SK-N-SH (cell line): ENCODE data around the gene GABRB1. TPM values are rescaled to one million over a fixed set of nuclear protein-coding genes. Genes with fewer than 3 reads are reported as not detected.

ENCODE experiments used
- CTCF ChIA-PET: fragments of 300-600, 350-600 bp; formaldehyde crosslinking; extraction: SDS; loops from one replicate; lab custom pipeline; 2021; lab: Yijun Ruan, JAX
- POLR2A ChIA-PET: fragments of 350-600 bp; sonication (Branson Sonifier 250); formaldehyde crosslinking; extraction: SDS; loops from one replicate; lab custom pipeline; 2020; ENCODE audit warnings: antibody characterized with exemption, inconsistent platforms; lab: Yijun Ruan, JAX
- DNase-seq: peaks from one replicate; pipeline ENCODE4 v3.0.0; 2012
- H2AFZ ChIP-seq: fragments of 200-600 bp; sonication (generic); 2 replicates; pipeline ENCODE4 v1.8.1; 2016; ENCODE audit warnings: antibody characterized with exemption, mild to moderate bottlenecking, low read depth
- H3F3A ChIP-seq: fragments of 200-600 bp; sonication (generic); replicated peaks from 2 replicates; pipeline ENCODE3; 2016; ENCODE audit warnings: antibody characterized with exemption, mild to moderate bottlenecking; ENCODE audit not compliant: insufficient read depth
- H3K27ac ChIP-seq, 2 experiments: fragments of 200-500 bp in 1 of 2; fragments of 200-600 bp in 1 of 2; sonication (Bioruptor generic) in 1 of 2; sonication (generic), shearing (Covaris generic) in 1 of 2; 2 replicates each; pipeline versions ENCODE4 v1.5.1 to v1.6.1; 2014 to 2016; ENCODE audit warnings: low read depth in 2 of 2, inconsistent platforms in 1 of 2, low read length in 1 of 2, mild to moderate bottlenecking in 1 of 2, mixed read lengths in 1 of 2
- H3K27me3 ChIP-seq: fragments of 200-600 bp; sonication (generic), shearing (Covaris generic); 2 replicates; pipeline ENCODE4 v1.6.1; 2016; ENCODE audit warnings: mixed run types; ENCODE audit not compliant: insufficient read depth
- H3K36me3 ChIP-seq, 2 experiments: fragments of 200-500 bp in 1 of 2; fragments of 200-600 bp in 1 of 2; sonication (Bioruptor generic) in 1 of 2; sonication (generic) in 1 of 2; replicated peaks in 1 of 2; 2 replicates each; pipeline versions ENCODE3 to v1.5.1; 2014 to 2016; ENCODE audit warnings: low read length in 1 of 2, mild to moderate bottlenecking in 1 of 2; ENCODE audit not compliant: insufficient read depth in 2 of 2, control insufficient read depth in 1 of 2
- H3K4me1 ChIP-seq, 2 experiments: fragments of 200-500 bp in 1 of 2; fragments of 200-600 bp in 1 of 2; sonication (Bioruptor generic) in 1 of 2; sonication (generic), shearing (Covaris generic) in 1 of 2; 2 replicates each; pipeline versions ENCODE4 v1.5.1 to v1.6.1; 2014 to 2016; ENCODE audit warnings: low read depth in 1 of 2, low read length in 1 of 2, mixed run types in 1 of 2; ENCODE audit not compliant: insufficient read depth in 2 of 2, control insufficient read depth in 1 of 2
- H3K4me2 ChIP-seq: fragments of 200-600 bp; sonication (generic), shearing (Covaris generic); 2 replicates; pipeline ENCODE4 v1.6.1; 2017; ENCODE audit warnings: mixed run types
- H3K4me3 ChIP-seq, 2 experiments: fragments of 200-500 bp in 1 of 2; fragments of 200-600 bp in 1 of 2; sonication (Bioruptor generic) in 1 of 2; sonication (generic), shearing (Covaris generic) in 1 of 2; 2 replicates each; pipeline versions ENCODE4 v1.5.1 to v1.8.1; 2014 to 2016; ENCODE audit warnings: low read depth in 2 of 2, inconsistent platforms in 1 of 2, low read length in 1 of 2, mild to moderate bottlenecking in 1 of 2, mixed read lengths in 1 of 2, moderate library complexity in 1 of 2
- H3K79me2 ChIP-seq: fragments of 200-600 bp; sonication (generic); 2 replicates; pipeline ENCODE4 v1.8.1; 2017; ENCODE audit warnings: mild to moderate bottlenecking; ENCODE audit not compliant: insufficient read depth
- H3K9ac ChIP-seq: fragments of 200-600 bp; sonication (generic); 2 replicates; pipeline ENCODE4 v1.6.1; 2017; ENCODE audit warnings: mixed run types
- H3K9me2 ChIP-seq: fragments of 200-600 bp; sonication (generic); 2 replicates; pipeline ENCODE4 v1.6.1; 2017; ENCODE audit warnings: mixed run types
- H3K9me3 ChIP-seq: fragments of 200-600 bp; sonication (generic); 2 replicates; pipeline ENCODE4 v1.6.1; 2017; ENCODE audit warnings: mixed run types, mild to moderate bottlenecking, moderate library complexity
- H4K20me1 ChIP-seq: fragments of 200-600 bp; sonication (generic); 2 replicates; pipeline ENCODE4 v1.6.1; 2017; ENCODE audit warnings: mild to moderate bottlenecking, mixed run types; ENCODE audit not compliant: insufficient read depth
- FOXJ3 ChIP-seq: sonication (generic); formaldehyde crosslinking; IDR thresholded peaks from 2 replicates; pipeline ENCODE4 v1.5.1; 2020; ENCODE audit warnings: mild to moderate bottlenecking, missing genetic modification reagents
- FOXM1 ChIP-seq: IDR thresholded peaks from 2 replicates; pipeline ENCODE4 v1.4.0; 2012; ENCODE audit warnings: low read depth, mild to moderate bottlenecking
- GABPA ChIP-seq: IDR thresholded peaks from 2 replicates; pipeline ENCODE4 v1.4.0; 2012; ENCODE audit warnings: low read depth, mild to moderate bottlenecking
- JUND ChIP-seq: IDR thresholded peaks from 2 replicates; pipeline ENCODE4 v1.4.0; 2012
- MEF2A ChIP-seq: IDR thresholded peaks from 2 replicates; pipeline ENCODE4 v1.4.0; 2012; ENCODE audit warnings: low read depth, borderline replicate concordance
- NFIC ChIP-seq: IDR thresholded peaks from 2 replicates; pipeline ENCODE4 v1.4.0; 2012; ENCODE audit warnings: borderline replicate concordance
- NRF1 ChIP-seq: IDR thresholded peaks from 2 replicates; pipeline ENCODE4 v1.6.1; 2012; ENCODE audit warnings: low read depth, mild to moderate bottlenecking, low read length
- POLR2AphosphoS5 ChIP-seq: IDR thresholded peaks from 2 replicates; pipeline ENCODE4 v1.6.1; 2012; ENCODE audit warnings: low read depth, low read length
- RFX5 ChIP-seq: IDR thresholded peaks from 2 replicates; pipeline ENCODE4 v1.6.1; 2012; ENCODE audit warnings: mild to moderate bottlenecking, improper control_type of control experiment, low read length
- SMC3 ChIP-seq: IDR thresholded peaks from 2 replicates; pipeline ENCODE4 v1.6.1; 2012; ENCODE audit warnings: low read depth, low read length, improper control_type of control experiment
- TCF12 ChIP-seq: IDR thresholded peaks from 2 replicates; pipeline ENCODE4 v1.4.0; 2012
- WGBS: methylation state at CpG from one replicate; pipeline ENCODE4 v1.1.6; 2017; ENCODE audit warnings: low lambda C conversion rate; 5-methylcytosine and 5-hydroxymethylcytosine counted together
- polyA plus RNA-seq, 3 experiments: library from polyadenylated mRNA; depleted of rRNA; stranded (reverse); fragments of >200 nt; gene quantifications; 2 replicates each; pipeline ENCODE4 v1.2.3, GENCODE V29; 2012
- TF ChIP-seq, protein P1 (sequence below): IDR thresholded peaks from 2 replicates; pipeline ENCODE4 v1.6.1; 2012; ENCODE audit warnings: mild to moderate bottlenecking, low read depth, low read length, moderate library complexity
- TF ChIP-seq, protein P2 (sequence below): fragments of 150-350 bp; IDR thresholded peaks from 2 replicates; pipeline ENCODE4 v1.6.1; 2017; ENCODE audit warnings: antibody characterized with exemption, low read length, low read depth, borderline replicate concordance
- TF ChIP-seq, protein P3 (sequence below): IDR thresholded peaks from 2 replicates; pipeline ENCODE4; 2012
- TF ChIP-seq, protein P4 (sequence below): fragments of 150-350 bp; IDR thresholded peaks from 2 replicates; pipeline ENCODE4 v1.6.1; 2016; ENCODE audit warnings: mild to moderate bottlenecking, low read depth, low read length
- TF ChIP-seq, protein P5 (sequence below): IDR thresholded peaks from 2 replicates; pipeline ENCODE4 v1.4.0; 2012; ENCODE audit warnings: low read depth
- TF ChIP-seq, protein P6 (sequence below): IDR thresholded peaks from 2 replicates; pipeline ENCODE4 v1.4.0; 2012; ENCODE audit warnings: low read depth, borderline replicate concordance

GABRB1 gene
- polyA plus RNA-seq, 1 of the 3 experiments (the other 2 are of a cell fraction), result not detected

DNA sequence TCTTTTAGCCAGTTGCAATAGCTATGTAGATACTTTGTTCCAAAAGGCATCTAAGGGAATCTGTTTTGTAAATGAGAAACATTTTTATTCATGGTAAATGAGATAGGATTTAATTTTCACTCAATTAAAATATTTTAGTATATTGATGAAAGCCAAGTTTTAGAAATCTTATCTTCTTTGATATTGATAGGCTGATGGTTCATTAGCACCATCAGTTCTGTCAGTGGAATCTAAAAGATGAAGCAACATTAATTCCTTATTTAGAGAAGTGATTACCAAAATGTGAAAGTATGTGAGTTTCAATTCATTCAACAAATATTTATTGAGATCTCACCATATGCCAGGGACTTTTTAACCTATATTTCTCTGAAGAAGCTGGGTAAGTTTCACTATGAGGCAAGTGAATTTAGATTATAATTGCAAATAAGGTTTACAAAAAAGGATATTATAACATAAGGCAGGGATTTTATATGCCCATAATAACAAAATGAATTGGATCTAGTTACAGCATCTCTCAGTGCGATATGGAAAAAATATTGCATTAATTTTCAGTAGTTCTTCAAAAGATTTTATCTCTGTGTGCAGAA is 79.3 kb downstream of the GABRB1 start (continued):
- TF ChIP-seq, protein P1, sequence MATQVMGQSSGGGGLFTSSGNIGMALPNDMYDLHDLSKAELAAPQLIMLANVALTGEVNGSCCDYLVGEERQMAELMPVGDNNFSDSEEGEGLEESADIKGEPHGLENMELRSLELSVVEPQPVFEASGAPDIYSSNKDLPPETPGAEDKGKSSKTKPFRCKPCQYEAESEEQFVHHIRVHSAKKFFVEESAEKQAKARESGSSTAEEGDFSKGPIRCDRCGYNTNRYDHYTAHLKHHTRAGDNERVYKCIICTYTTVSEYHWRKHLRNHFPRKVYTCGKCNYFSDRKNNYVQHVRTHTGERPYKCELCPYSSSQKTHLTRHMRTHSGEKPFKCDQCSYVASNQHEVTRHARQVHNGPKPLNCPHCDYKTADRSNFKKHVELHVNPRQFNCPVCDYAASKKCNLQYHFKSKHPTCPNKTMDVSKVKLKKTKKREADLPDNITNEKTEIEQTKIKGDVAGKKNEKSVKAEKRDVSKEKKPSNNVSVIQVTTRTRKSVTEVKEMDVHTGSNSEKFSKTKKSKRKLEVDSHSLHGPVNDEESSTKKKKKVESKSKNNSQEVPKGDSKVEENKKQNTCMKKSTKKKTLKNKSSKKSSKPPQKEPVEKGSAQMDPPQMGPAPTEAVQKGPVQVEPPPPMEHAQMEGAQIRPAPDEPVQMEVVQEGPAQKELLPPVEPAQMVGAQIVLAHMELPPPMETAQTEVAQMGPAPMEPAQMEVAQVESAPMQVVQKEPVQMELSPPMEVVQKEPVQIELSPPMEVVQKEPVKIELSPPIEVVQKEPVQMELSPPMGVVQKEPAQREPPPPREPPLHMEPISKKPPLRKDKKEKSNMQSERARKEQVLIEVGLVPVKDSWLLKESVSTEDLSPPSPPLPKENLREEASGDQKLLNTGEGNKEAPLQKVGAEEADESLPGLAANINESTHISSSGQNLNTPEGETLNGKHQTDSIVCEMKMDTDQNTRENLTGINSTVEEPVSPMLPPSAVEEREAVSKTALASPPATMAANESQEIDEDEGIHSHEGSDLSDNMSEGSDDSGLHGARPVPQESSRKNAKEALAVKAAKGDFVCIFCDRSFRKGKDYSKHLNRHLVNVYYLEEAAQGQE, result no peak

DNA sequence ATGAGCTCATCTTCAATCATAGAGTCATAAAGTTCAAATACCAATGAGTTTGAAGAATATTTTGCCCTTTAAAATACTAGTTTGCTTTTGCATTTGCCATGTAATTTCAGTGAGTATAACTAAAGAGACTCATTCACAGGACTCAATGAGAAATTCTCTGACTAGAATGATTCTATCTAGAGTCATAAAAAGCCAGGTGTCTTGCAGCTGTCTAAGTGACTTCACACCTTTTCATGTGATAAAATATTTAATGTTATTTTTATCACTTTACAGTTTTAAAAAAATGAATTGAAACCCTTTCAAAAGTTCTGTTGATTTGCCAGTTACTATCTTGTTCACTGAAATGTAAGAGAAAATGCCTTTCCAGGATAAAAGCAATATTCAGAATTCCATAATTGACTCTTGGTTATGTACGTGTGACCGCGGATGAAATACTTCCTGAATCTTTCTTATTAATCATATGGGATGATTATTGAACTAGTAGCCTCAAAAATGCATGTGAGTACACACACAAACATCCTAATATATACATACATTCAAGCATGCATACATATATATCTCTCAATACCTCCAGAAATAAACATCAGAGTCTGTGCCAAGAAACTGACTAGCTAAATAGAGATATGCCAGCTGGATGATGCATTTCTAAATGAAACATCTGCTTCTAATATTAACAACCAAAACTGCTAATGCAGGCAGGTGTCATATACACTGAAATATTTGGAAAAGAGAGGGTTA is 87.0 kb downstream of the GABRB1 start:
- no peak for DNase-seq
- Histone ChIP-seq H3K79me2 (no peaks in the 10 kb centered on the region), H4K20me1 (no peaks in the 10 kb centered on the region), H3K4me1 (no peaks in the 10 kb centered on the region), H3K4me3 (no peak overlapping the region), H2AFZ (no peak overlapping the region), H3K27ac (no peak overlapping the region), H3K9ac (no peak overlapping the region), H3K27me3 (peaks cover 19% of the 10 kb centered on the region; the same call in 1 of the 2 replicates), H3K9me2 (0 out of 2 replicates have a peak, but pooled peaks cover 3% of the 10 kb centered on the region), H3K4me2 (no peak overlapping the region), H3K36me3 (no peaks in the 10 kb centered on the region), H3K9me3 (no peaks in the 10 kb centered on the region), H3F3A (no peaks in the 10 kb centered on the region)
- 38% methylated on average over 3 of the region's 3 CpGs for WGBS
- ChIA-PET POLR2A (no interaction called here), CTCF (no interaction called here)
- TF ChIP-seq, protein P2, sequence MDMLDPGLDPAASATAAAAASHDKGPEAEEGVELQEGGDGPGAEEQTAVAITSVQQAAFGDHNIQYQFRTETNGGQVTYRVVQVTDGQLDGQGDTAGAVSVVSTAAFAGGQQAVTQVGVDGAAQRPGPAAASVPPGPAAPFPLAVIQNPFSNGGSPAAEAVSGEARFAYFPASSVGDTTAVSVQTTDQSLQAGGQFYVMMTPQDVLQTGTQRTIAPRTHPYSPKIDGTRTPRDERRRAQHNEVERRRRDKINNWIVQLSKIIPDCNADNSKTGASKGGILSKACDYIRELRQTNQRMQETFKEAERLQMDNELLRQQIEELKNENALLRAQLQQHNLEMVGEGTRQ, result no peak
- TF ChIP-seq, protein P1, result no peak
- TF ChIP-seq, protein P3, sequence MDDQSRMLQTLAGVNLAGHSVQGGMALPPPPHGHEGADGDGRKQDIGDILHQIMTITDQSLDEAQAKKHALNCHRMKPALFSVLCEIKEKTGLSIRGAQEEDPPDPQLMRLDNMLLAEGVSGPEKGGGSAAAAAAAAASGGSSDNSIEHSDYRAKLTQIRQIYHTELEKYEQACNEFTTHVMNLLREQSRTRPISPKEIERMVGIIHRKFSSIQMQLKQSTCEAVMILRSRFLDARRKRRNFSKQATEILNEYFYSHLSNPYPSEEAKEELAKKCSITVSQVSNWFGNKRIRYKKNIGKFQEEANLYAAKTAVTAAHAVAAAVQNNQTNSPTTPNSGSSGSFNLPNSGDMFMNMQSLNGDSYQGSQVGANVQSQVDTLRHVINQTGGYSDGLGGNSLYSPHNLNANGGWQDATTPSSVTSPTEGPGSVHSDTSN, result no peak
- TF ChIP-seq MEF2A, result no peak
- TF ChIP-seq, protein P4, sequence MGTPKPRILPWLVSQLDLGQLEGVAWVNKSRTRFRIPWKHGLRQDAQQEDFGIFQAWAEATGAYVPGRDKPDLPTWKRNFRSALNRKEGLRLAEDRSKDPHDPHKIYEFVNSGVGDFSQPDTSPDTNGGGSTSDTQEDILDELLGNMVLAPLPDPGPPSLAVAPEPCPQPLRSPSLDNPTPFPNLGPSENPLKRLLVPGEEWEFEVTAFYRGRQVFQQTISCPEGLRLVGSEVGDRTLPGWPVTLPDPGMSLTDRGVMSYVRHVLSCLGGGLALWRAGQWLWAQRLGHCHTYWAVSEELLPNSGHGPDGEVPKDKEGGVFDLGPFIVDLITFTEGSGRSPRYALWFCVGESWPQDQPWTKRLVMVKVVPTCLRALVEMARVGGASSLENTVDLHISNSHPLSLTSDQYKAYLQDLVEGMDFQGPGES, result no peak
- TF ChIP-seq NRF1, result no peak
- TF ChIP-seq FOXM1, result no peak
- TF ChIP-seq RFX5, result no peak
- TF ChIP-seq POLR2AphosphoS5, result no peak
- TF ChIP-seq GABPA, result no peak
- TF ChIP-seq, protein P5, sequence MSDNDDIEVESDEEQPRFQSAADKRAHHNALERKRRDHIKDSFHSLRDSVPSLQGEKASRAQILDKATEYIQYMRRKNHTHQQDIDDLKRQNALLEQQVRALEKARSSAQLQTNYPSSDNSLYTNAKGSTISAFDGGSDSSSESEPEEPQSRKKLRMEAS, result no peak
- no peak for TF ChIP-seq SMC3
- TF ChIP-seq, protein P6, sequence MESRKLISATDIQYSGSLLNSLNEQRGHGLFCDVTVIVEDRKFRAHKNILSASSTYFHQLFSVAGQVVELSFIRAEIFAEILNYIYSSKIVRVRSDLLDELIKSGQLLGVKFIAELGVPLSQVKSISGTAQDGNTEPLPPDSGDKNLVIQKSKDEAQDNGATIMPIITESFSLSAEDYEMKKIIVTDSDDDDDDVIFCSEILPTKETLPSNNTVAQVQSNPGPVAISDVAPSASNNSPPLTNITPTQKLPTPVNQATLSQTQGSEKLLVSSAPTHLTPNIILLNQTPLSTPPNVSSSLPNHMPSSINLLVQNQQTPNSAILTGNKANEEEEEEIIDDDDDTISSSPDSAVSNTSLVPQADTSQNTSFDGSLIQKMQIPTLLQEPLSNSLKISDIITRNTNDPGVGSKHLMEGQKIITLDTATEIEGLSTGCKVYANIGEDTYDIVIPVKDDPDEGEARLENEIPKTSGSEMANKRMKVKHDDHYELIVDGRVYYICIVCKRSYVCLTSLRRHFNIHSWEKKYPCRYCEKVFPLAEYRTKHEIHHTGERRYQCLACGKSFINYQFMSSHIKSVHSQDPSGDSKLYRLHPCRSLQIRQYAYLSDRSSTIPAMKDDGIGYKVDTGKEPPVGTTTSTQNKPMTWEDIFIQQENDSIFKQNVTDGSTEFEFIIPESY, result no peak
- no peak for TF ChIP-seq JUND
- TF ChIP-seq FOXJ3 (CRISPR knock-in tag), result no peak
- no peak for TF ChIP-seq TCF12
- no peak for TF ChIP-seq NFIC
